Activated CD4-positive, CD25-positive, alpha-beta regulatory T cell (primary cell): Measurements from ENCODE around the gene ZNF506.
"Not testable (repeated sequence)": the region's sequence is repeated elsewhere in the genome, so short reads cannot be mapped to it uniquely, and the experiment has no call there.

Experiments
- DNase-seq, 4 experiments: peaks; one replicate each; lab custom pipeline; 2025; lab: John Stamatoyannopoulos, UW

The ZNF506 gene

GRCh38 chr19:19821366-19821951 lies at the start of gene ZNF506:
Gene ZNF506, minus strand, starts transcription at chr19:19821750. Its CDS starts 147 bp downstream, at chr19:19821603.
- peak; percentile 87 to 92 (median 90) for DNase-seq

DNA sequence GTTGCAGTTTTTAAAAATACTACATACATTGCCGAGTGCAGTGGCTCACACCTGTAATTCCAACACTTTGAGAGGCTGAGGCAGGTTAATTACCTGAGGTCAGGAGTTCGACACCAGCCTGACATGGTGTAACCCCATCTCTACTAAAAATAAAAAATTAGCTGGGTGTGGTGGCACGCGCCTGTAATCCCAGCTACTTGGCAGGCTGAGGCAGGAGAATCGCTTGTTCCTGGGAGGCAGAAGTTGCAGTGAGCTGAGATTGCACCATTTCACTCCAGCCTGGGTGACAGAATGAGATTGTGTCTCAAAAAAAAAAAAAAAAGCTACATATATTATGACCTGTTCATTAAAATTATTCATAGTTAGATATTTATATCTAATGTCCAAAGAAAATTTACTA lies 48.5 kb upstream of the ZNF506 start:
- not testable (repeated sequence) for DNase-seq

DNA sequence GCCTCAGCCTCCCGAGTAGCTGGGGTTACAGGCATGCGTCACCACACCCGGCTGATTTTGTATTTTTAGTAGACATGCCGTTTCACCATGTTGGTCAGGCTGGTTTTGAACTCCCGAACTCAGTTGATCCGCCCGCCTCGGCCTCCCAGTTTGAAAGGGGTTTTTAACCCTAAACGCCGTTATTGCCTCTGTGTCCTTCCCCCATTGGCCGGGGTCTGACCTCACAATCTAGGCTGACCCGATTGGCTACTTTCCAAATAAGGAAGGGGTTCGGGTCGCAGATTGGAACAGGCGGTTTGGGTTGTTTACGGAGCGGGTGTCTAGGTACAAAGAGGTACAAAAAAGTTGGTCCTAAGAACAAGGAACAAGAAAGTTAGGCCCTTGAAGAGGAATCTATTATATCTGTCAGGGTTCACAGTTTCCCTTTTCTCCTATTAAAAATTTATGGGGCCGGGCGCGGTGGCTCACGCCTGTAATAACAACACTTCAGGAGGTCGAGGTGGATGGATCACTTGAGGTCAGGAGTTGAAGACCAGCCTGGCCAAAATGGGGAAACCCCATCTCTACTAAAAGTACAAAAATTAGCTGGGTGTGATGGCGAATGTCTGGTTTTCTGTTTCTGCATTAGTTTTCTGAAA lies 45.2 kb upstream of the ZNF506 start:
- peak in 3 of 4 experiments; percentile 4 to 19 (median 15) for DNase-seq

DNA sequence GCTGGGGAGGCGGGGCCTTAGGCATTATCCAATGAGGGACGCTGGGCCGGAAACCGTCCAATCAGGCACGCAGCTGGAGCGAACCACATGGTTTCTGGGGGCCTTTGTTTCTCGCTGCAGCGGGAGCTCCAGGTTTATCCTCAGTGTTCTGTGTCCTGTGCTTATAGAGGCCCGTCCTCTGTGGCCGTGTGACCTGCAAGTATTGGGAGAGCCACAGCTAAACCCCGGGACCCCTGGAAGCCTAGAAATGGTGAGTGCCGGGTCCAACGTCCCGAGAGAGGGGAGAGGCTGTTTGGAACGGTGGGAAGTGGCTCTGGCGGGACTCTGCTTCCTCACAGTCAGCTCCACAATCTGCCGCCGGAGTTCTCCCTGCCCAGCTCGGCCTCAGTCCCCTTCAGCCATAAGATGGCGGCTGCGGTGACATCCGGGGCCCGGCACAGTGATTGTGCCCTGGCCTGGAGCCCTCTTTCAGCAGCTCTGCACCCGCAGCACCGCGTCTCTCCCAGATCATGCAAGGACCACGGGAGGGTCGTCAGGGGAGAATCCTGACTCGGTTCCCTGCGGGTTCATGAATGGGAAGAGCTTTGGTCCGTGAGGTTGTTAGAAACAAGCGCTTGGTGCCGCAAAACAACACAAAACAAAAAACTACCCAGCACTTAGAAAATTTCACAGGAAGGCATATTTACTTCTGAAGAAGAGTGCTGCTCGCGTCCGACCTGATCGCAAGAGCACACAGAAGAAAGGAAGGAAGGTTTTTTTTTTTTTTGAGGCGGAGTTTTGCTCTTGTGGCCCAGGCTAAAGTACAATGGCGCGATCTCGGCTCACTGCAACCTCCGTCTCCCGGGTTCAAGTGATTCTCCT lies 44.4 kb upstream of the ZNF506 start, which contains the start of gene ZNF253:
Gene ZNF253 (plus strand): TSS at position 133 of the 861 bp plus-strand sequence. CDS start 115 bp downstream, at position 248.
- DNase-seq, result peak; percentile 84 to 91 (median 88)

- peak in 2 of 4 experiments; percentile 13 to 17 for DNase-seq
These were observed 39.3 kb upstream of the ZNF506 start for GRCh38 chr19:19860756-19861390.

- no peak for DNase-seq
These were observed 37.2 kb upstream of the ZNF506 start for GRCh38 chr19:19858751-19859150.

- DNase-seq, result not testable (repeated sequence)
These were observed 30.2 kb upstream of the ZNF506 start for GRCh38 chr19:19851740-19852139.

GRCh38 chr19:19849056-19849455 lies 27.5 kb upstream of the ZNF506 start:
- no peak for DNase-seq

DNA sequence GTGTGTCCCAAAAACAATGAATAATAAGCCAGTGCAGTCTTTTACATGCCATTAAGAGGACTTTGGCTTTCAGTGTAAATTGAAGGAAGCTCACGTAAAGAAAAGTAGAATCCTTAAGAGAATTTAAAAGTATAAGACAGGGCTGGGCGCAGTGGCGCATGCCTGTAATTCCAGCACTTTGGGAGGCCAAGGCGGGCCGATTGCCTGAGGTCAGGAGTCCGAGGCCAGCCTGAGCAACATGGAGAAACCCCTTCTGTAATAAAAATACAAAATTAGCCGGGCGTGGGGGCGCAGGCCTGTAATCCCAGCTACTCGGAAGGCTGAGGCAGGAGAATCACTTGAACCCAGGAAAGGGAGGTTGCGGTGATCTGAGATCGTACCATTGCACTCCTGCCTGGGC lies 26.2 kb upstream of the ZNF506 start:
- no peak for DNase-seq

DNA sequence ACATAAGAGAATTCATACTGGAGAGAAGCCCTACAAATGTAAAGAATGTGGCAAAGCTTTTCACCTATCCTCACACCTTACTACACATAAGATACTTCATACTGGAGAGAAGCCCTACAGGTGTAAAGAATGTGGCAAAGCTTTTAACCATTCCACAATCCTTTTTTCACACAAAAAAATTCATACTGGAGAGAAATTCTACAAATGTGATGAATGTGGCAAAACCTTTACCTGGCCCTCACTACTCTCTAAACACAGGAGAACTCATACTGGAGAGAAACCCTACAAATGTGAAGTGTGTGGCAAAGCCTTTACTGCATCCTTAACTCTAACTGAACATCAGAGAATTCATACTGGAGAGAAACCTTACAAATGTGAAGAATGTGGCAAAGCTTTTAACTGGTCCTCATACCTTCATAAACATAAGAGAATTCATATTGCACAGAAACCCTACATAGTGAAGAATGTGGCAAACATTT lies 14.0 kb upstream of the ZNF506 start:
- no peak for DNase-seq

DNA sequence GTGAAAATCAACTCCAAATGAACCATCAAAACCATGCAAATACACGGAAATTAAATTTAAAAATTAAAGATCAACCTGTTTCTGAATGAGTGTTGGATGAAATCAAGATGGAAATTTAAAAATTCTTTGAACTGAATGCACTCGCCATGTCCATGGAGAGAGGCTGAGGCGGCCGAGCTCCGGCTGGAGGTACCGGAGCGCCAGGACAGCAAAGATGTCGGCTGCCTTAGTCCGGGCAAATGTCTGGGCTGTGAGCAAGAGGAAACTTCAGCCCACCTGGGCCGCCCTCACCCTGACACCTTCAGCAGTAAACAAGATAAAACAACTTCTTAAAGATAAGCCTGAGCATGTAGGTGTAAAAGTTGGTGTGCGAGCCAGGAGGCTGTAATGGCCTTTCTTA lies 5.3 kb upstream of the ZNF506 start:
- no peak for DNase-seq

GRCh38 chr19:19823916-19824315 lies 2.4 kb upstream of the ZNF506 start:
- no peak for DNase-seq

- not testable (repeated sequence) for DNase-seq
These were observed 426 bp upstream of the ZNF506 start for GRCh38 chr19:19821976-19822375.

GRCh38 chr19:19820774-19821320 lies 703 bp downstream of the ZNF506 start:
- no peak for DNase-seq

DNA sequence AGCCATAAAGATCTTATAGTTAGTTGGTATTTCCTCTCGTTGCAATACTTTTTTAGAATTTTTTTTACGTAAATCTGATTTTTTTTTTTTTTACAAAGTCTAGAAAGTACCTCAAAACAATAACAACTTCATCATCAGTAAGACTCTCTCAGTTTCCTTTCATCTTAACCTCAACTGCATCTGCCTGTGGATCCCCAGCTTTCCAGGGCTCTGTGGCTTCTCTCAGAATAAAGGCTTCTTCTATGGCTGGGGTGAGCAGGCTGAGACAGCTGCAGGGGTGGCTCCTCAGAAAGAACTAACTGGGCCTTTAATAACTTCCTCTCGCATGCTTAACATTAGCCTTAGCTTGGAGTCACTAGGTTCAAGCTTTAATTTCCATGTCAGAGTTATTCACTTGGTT lies 4.2 kb downstream of the ZNF506 start:
- DNase-seq, result peak; percentile 1 to 26 (median 16)

- DNase-seq, result no peak
These were observed 4.9 kb downstream of the ZNF506 start for GRCh38 chr19:19816679-19817078.

GRCh38 chr19:19811999-19812398 lies 9.6 kb downstream of the ZNF506 start:
- DNase-seq, result not testable (repeated sequence)

DNA sequence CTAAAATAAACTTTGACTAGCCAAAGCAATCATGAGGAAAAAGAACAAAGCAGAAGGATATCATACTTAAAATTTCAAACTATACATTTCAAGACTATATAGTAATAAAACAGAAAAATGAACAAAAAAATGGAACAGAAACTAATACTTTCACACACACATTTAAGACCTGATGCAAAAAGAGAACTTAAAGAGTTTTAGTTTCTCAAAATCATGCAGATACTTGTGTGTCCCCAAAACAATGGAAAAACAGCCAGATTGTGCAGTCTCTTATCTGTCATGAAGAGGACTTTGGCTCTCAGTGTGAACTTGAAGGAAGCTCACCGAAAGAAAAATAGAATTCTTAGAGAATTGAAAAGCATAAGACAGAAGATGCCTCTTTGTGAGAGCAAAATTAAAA lies 16.1 kb downstream of the ZNF506 start:
- no peak for DNase-seq

DNA sequence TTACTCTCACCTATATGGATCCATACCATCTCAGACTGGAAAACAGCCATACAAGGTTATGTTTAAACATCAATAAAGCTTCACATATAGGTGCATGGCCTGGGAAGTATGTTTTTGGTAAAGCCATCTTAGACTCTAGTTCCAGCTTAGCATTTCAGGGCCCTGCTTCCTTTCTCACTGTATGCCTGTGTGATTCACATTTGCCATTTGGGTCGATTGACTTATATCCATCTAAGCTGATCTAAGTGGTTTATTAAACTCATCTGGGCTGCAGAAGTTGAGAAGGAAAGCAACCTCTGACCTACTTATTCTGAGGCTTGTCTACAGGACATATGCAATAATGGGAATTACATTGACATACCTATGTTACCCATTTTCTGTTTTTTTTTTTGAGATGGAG lies 33.5 kb downstream of the ZNF506 start:
- DNase-seq, result no peak

GRCh38 chr19:19785476-19785875 lies 36.1 kb downstream of the ZNF506 start:
- not testable (repeated sequence) for DNase-seq

GRCh38 chr19:19782783-19783182 lies 38.8 kb downstream of the ZNF506 start:
- DNase-seq, result no peak

DNA sequence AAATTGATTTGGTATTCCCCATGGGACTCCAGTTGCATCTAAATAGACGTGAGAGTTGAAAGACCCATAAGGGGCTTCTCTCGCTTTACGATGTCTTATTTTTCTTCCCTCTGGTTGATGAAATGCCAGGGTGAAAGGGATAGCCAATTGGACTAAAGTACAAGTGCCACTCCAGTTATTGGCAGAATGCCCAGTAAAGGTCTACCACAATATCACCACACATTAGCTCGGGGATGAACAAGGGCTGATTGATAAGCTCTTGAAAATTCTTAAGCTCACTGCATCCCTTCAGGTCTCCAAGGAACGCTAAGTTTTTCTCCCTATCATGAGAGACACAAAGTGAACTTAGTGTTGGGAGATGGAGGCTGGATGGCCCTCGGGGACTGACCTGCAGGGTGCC lies 39.8 kb downstream of the ZNF506 start:
- not testable (repeated sequence) for DNase-seq
